HG03571 (cell line): ENCODE results near the gene AKR1C1.
"Not testable (repeated sequence)": the region's sequence is repeated elsewhere in the genome, so short reads cannot be mapped to it uniquely, and the experiment has no call there.

Experiments used
- ATAC-seq: cut with Tn5 transposase; IDR thresholded peaks from one replicate; pipeline ENCODE4 v1.9.1; 2021; ENCODE audit not compliant: unreplicated experiment

The AKR1C1 gene

GRCh38 chr10:4962876-4963814 is at the start of gene AKR1C1:
AKR1C1 (plus strand) TSS chr10:4963415; CDS start chr10:4963445, 30 bp downstream.
- not testable (repeated sequence) for ATAC-seq

DNA sequence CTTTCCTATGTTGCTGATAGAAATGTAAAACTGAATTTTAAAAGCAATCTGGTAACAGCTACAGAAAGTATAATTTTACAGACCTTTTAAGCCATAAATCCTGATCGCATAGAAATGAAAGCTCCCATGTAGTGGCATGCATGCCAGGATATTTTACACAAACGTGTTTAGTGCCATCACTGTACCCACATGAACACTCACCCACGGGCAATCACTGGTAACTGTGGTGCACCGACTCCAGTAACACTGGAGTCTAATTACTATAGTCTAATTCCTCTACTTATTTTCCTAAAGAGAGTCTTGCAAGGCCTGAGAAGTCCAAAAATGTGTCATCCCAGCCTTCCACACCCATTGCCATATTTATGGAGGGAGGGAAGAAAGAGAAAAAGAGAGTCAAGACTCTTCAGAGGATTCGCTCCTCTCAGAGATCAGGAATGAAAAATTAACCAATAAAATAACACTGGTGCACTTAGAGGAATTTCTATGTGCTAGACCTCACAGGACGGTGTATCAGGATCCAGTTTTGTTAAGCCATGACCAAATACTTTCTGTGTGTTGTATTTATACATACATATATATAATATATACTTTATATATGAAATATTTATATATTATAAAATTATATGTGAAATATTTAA is 48.9 kb upstream of the AKR1C1 start:
- ATAC-seq, result no peak

DNA sequence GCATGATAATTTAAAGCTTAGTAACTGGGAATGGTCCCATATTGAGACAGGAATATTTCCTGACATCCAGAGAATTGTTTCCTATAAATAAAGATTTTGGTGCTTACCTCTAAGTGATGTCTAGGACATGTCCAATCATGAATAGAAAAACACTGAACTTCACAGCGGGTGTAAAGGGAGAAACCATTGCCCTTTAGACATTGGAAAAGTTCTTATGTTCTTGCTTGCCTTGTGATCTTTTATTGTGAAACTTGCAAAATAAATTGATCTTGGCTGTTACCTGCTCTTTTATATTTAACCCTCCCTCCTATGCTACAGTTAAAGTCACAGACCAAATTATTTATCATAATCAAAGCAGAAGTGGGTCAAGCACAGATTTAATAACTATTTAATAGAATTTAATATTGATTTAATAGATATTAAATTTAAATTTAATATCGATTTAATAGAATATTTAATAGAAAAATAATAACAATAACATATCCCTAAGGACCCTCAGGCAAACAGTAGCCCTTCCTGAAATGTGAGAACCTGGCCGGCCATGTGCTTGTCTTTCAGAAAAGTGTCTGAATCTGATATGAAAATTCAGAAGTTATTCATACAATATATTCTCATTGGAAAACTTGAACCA is 47.0 kb upstream of the AKR1C1 start:
- ATAC-seq, result no peak

- ATAC-seq, result no peak
These were observed 45.0 kb upstream of the AKR1C1 start for GRCh38 chr10:4918236-4918635.

DNA sequence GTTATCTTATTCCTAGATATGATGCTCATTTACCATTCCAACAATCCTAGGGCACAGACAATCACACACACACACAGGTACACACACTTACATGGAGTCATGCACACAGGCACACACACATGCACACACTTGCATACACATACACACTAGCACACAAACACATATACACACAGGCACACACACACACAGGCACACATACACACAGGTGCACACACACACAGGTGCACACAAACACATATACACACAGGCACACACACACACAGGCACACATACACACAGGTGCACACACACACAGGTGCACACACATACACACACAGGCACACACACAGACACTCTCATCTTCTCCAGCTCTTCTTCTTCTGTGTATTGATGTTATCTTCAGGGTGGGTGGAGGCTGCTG is 38.7 kb upstream of the AKR1C1 start:
- ATAC-seq, result not testable (repeated sequence)

DNA sequence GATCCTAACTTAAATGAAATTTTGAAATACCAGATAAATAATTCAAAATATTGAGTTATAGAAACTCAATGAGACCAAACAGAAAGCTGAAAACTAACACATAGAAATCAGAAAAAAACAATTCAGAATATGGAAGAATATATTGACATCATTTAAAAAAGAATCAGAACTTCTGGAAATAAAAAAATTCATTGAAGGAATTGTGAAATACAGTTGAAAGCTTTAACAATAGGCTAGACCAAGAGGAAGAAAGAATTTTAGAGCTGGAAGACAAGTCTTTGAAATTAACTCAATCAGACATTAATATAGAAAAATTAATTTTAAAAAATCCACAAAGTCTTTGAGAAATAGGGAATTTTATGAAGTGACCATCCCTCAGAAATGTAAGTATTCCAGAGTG is 36.8 kb upstream of the AKR1C1 start:
- no peak for ATAC-seq

DNA sequence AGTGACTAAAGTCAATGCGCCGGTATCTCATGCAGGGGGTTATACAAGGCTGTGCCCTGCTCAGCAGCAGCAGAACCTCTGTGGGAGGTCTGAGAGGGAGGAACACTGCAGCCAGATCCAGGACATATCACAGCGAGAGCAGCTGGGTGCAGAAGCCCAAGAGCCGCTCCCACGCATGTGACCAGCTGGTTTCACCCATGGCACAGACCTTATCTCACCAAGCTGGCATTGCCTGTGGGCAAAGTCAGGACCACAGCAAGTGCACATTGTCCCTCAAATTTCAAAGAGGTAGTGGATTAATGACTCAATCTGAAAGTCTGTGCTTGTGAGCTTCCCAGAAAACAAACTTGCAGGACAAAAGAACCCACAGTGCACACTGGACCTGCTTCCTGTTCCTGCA is 31.6 kb upstream of the AKR1C1 start:
- ATAC-seq, result no peak

- ATAC-seq, result no peak
These were observed 28.7 kb upstream of the AKR1C1 start for GRCh38 chr10:4934391-4934987.

DNA sequence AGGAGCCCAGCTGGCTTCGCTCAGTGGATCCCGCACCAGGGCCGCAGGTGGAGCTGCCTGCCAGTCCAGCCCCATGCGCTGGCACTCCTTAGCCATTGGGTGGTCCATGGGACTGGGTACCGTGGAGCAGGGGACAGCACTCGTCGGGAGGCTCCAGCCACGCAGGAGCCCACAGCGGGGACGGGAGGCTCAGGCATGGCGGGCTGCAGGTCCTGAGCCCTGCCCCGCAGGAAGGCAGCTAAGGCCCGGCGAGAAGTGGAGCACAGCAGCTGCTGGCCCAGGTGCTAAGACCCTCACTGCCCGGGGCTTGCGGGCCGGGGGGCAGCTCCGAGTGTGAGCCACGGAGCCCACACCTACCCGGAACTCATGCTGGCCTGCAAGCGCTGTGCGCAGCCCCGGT is 25.9 kb upstream of the AKR1C1 start:
- ATAC-seq, result no peak

DNA sequence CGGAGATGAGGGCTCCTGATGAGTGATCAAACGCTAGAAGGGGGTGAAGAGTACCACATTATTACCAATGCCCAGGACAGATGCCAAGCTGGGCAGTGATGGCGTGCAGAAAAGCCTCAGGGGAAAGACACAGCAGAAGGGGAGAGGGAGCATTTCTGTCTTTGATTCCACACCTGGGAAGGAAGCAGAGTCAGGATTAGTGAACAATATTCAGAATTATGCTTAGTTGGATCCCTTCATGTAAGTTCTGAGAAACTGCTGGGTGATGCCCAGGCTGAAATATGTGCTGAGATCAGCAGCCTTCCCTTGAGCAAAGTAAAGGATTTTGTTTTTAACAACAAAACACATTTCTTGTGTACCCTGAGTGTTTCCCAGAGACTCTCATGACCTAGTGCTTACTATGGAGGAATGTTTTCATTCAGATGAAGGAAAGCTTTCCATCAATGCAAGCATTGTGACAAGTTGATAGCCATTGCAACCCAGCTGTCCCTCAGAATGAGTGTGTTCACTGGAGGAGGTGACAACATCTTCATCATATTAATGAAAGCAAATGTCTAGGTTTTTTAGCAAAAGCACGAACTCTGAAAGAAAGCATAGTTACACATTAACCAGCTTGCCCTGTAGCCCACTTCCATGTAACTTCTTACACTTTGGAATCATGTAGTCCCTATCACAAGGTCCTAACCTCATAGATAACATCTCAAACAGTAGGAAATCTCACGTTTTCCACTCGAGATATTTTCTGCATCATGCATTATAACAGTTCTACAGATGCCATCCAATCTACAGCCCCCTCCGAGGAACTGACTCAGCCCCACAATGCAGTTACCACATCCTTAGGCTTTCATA is 23.8 kb upstream of the AKR1C1 start:
- no peak for ATAC-seq

DNA sequence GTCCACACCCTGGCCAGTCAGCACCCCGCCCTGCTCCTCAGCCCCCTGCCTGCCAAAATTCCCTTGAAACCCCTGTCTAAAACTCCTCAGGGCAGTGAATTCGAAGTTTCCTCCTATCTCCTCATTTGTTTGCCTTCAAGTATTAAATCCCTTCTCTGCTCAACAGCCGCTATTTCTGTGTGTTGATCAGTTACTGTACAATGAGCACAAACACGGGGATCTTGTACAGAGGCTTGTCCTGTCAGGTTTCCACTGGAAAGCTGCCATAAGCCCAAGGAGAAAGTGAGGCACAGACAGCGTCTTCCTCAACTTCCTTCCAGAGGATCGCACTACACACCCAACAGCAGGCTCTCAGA is 23.2 kb upstream of the AKR1C1 start:
- ATAC-seq, result not testable (repeated sequence)

DNA sequence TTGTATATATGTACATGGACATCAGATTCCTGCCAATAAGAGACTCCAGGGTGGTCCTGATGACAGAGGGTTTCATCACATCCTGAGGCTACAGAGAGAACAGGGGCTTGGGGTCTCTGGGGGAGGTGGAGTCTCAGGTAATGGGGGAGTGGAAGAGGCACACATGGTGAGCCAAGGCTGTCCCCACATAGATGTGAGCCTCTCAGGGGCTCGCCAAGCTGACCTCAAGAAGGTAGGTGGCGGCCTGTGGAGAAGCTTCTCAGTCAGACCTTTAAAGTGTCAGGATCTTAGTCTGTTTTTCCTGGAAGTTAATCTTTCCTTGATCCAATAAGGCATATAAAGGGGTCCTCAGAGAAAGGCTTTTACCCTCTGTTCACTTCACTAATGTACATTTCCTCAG is 22.3 kb upstream of the AKR1C1 start:
- ATAC-seq, result not testable (repeated sequence)

GRCh38 chr10:4941540-4942330 is 21.5 kb upstream of the AKR1C1 start:
- no peak for ATAC-seq

DNA sequence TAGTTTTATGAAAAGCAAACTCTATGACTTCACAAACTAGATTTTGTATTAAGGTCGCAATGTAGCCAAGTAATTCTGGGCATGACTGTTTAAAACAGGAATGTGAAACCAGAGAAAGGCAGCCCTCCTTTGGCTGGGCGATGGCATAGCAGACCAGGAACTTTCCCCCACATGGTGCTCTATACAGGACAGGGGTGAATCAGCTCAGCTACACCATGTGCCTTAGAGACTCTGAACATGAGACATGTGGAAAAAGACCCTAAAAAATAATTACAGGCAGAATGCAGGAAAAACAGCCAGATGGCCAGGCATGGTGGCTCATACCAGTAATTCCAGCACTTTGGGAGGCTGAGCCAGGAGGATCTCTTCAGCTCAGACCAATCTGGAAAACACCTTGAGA is 20.3 kb upstream of the AKR1C1 start:
- not testable (repeated sequence) for ATAC-seq

DNA sequence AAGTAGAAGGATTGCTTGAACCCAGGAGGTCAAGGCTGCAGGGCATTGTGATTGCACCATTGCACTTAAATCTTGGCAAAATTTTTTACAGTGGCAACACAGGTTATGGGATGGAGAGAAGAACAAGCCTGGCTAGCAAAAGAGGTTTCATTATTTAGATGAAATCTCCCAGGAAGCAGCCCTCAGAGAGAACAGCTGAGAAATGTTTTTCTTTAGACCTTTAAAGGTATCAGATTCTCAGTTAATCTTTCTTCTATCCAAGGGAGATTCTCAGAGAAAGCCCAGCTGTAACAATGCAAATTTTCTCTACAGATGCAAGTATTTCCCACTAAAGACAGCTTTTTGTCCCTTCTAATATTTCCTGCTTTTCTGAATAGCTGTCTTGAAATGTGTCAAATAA is 19.8 kb upstream of the AKR1C1 start:
- ATAC-seq, result not testable (repeated sequence)

DNA sequence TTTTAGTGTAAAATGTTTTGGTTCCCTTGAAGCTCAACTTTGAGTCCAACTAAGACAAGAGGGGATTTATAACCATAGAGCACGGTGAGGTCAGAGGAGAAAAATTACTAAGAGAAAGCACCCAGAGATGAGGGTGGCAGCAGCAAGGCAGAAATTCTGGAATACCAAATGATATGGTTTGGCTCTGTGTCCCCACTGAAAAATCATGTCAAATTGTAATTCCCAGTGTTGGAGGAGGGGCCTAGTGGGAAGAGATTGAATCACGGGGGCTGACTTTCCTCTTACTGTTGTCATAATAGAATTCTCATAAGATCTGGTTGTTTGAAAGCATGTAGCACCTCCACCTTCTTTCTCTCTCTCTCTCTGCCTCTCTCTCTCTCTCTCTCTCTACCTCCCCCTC is 19.4 kb upstream of the AKR1C1 start:
- ATAC-seq, result no peak

DNA sequence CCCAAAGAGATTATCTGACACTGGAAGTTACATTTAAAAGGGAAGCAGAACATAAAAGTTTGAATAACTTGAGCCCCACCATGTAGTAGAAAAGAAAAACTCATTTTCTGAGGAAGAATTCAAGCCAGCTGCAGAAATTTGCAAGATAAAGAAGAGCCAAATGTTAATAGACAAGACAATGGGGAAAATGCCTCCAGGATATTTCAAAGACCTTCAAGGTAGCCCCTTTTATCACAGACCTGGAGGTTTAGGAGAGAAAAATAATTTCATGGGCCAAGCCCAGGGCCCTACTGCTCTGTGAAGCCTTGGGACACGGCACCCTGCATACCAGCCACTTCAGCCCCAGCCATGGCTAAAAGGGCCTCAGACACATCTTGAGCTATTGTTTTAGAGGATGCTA is 18.4 kb upstream of the AKR1C1 start:
- ATAC-seq, result no peak

GRCh38 chr10:4945766-4946717 is 17.2 kb upstream of the AKR1C1 start:
- ATAC-seq, result no peak
